Stimulated activated CD4-positive, alpha-beta T cell treated with anti-CD3 and anti-CD28 coated beads, Interleukin-12 subunit alpha, Interleukin-12 subunit beta, amount 100 ng/mL, for 4 hours (primary cell): ENCODE data around the gene RAD51B.
"Not testable (repeated sequence)": the region's sequence is repeated elsewhere in the genome, so short reads cannot be mapped to it uniquely, and the experiment has no call there.

Experiments used
- DNase-seq: peaks from one replicate; pipeline ENCODE4 v3.0.0-alpha.2; 2020

RAD51B gene

DNA sequence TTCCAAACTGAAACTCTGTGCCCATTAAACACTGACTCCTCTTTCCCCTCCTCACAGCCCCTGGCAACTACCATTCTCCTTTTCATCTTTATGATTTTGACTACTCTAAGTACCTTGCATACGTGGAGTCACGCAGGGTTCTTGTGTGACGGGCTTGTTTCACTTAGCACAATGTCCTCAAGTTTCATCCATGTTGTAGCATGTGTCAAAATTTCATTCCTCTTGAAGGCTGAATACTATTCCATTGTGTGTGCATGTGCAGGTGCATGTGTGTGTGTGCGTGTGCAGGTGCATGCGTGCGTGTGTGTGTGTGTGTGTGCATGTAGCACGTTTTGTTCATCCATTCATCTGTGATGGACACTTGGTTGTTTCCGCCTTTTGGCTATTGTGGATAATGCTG lies 867.1 kb downstream of the RAD51B start:
- DNase-seq, result no peak

DNA sequence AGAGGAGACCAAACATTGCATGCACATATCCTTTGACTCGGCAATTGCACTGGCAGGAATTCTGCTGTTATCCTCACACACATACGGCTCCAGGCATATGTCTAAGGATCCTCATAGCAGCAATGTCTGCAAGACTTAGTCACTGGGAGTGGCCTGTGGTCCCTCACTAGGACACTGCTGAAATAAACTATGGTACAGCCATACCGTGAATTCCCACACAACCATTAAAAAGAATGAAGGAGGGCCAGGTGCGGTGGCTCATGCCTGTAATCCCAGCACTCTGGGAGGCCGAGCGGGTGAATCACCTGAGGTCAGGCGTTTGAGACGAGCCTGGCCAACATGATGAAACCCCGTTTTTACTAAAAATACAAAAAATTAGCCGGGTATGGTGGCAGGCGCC lies 868.2 kb downstream of the RAD51B start:
- no peak for DNase-seq

GRCh38 chr14:68688872-68689371 lies 869.3 kb downstream of the RAD51B start:
- DNase-seq, result no peak

- DNase-seq, result no peak
Observed at GRCh38 chr14:68689511-68689910, 869.9 kb downstream of the RAD51B start.

- DNase-seq, result no peak
Observed at GRCh38 chr14:68690089-68690958, 870.7 kb downstream of the RAD51B start.

- no peak for DNase-seq
Observed at GRCh38 chr14:68691031-68691791, 871.6 kb downstream of the RAD51B start.

GRCh38 chr14:68691792-68692118 lies 872.2 kb downstream of the RAD51B start:
- DNase-seq, result no peak

GRCh38 chr14:68692216-68692615 lies 872.6 kb downstream of the RAD51B start:
- DNase-seq, result no peak

DNA sequence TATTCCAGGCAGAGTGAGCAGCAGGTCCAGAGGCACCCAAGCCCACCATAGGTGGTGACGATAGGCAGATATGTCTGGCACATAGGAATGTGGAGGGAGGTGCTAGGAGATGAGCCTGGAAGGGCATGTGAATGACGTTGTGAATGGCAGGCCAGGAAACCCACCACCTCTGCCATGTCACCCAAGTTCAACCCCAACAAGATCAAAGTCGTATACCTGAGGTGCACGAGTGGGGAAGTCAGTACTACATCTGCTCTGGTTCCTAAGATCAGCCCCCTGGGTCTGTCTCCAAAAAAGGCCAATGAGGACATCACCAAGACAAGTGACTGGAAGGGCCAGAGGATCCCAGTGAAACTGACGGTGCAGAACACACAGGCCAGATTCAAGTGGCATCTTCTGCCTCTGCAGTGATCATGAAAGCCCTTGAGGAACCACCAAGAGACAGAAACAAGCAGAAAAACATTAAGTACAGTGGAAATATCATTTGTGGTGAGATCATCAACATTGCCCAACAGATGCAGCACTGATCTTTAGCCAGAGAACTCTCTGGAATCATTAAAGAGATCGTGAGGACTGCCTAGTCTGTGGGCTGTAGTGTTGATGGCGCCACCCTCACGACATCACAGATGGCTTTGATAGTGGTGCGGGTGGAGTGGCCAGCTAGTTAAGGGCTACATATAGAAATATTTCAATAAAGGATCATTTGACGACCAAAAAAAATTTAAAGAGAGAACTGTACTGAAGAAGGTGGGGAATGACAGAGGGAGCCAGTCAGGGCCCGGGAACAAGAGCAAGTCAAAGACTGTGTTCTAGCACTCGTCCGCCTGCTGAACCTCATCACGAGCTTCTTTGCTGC lies 873.6 kb downstream of the RAD51B start:
- no peak for DNase-seq

GRCh38 chr14:68693926-68694325 lies 874.3 kb downstream of the RAD51B start:
- DNase-seq, result no peak

DNA sequence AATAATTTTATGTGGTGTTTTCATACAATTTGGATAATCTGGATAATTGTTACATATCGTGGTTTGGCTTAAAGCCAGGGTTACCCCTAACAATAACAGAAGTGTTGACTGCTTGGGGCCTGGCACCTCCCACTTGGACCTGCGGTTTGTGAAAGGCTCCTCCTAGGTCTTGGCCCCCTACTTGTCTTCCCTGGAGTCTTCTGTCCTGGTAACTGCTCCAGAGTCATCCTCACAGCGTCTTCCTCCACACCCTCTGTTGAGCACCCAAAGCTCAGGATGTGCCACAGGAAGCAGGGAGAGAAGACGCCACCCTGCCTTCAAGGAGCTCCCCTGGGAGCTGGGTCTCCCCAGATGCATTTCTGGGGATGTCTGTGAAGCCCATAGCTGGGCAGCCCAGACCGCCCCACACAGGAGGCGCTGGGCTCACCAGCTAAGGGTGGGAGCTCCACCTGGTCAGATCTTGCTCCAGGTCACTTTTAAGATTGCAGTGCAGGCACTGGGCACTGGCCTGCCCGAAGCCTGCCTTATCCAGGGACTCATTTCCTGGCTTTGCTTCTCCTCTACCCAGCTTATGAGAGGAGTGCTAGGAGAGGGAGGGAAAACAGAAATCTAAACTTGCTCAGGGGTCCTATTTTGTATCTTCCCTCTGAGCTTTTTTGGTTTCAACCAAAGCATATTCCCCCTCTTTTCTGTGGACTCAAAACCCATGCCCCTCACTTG lies 875.1 kb downstream of the RAD51B start:
- DNase-seq, result no peak

DNA sequence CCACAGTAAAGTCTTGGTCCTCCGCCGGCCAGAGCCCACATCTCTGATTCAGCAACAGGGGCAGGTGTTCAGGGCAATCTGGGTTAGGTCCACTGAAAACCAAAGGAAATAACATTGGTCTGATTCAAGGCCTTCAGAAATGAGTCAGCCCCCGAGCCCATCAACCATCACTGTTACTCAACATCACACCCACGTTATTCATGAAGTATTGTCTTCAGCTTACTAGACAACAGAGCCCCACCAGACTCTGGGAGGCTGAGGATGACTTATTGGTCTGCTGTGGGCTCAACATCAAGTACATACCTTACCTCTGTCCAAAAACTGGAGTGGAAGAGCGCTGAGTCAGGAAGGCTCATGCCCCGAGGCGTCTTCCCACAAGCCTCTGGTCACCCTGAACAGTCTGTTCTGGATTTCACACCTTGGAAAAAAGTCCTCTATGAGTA lies 875.8 kb downstream of the RAD51B start:
- no peak for DNase-seq

DNA sequence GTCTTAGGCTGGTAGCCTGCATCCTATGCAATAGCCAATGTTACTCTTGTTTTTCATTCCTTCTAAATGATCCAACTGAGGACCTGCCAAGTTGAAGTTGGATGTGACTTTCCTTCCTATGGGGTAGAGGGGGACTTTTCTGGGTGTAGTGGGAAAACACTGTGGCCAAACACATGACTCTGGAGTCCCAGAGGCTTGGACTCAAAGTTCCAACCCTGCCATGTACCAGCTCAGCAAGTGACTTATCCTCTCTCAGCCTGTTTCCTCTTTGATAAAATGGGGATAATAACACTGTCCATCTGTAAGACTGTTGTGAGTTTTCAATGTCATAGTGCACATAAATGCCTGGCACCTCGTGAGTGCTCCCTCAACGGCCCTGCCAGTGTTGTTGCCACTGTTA lies 876.3 kb downstream of the RAD51B start:
- DNase-seq, result no peak

DNA sequence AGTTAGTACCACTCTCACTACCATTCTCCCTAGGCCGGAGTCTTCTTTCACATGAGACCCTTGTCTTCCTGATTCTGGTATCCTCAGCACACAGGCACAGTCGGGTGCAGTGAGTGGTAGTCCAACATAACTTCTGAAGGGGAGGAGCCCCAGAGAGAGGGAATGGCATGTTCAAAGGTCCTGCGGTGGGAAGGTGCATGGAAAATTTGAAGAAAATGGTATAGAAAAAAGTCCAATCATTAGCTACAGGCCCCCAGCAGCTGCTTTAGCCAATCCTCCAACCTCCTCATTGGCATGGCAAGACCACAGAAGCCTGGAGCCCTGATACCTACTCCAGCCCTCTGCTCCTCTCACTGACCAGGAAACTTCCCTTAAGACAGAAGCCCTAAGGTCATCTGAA lies 876.7 kb downstream of the RAD51B start:
- DNase-seq, result no peak

GRCh38 chr14:68696721-68697495 lies 877.3 kb downstream of the RAD51B start:
- no peak for DNase-seq

DNA sequence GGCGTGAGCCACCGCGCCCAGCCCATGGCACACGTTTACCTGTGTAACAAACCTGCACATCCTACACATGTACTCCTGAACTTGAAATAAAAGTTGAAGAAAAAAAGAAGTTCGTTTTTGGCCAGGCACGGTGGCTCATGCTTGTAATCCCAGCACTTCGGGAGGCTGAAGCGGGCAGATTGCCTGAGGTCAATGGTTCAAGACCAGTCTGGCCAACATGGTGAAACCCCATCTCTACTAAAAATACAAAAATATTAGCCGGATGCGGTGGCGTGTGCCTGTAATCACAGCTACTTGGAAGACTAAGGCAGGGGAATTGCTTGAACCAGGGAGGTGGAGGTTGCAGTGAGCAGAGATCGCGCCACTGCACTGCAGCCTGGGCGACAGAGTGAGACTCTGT lies 879.2 kb downstream of the RAD51B start:
- DNase-seq, result not testable (repeated sequence)

GRCh38 chr14:68701001-68701741 lies 881.6 kb downstream of the RAD51B start:
- no peak for DNase-seq

GRCh38 chr14:68702135-68702534 lies 882.6 kb downstream of the RAD51B start:
- no peak for DNase-seq

- no peak for DNase-seq
Observed at GRCh38 chr14:68702578-68702977, 883.0 kb downstream of the RAD51B start.

DNA sequence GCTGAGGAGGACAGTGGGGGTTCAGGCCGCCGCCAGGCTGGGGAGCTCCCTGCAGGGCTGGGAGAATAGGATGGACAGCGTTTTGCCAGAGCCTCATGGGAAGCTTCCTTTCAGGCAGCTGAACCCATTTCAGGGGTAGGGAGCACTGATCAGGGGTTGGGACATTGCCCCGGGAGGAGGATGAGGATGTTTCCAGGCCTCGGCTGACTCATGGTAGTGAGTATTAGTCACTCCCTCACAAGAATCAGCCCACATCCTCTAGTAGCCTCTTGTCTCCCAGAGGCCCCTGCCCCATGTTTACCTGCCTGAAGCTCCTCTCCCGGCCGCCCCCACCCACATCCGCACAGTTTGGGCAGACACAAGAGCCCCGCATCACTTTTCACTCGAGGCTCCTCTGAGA lies 883.5 kb downstream of the RAD51B start:
- no peak for DNase-seq
